ENCODE results near the gene PCNX1. TPM values are rescaled to one million over a fixed set of nuclear protein-coding genes. Genes with fewer than 3 reads are reported as not detected.
"Not testable (repeated sequence)": the region's sequence is repeated elsewhere in the genome, so short reads cannot be mapped to it uniquely, and the experiment has no call there.

PCNX1 gene
- polyA plus RNA-seq, 3 donors from 2014 or later, result 4.6 to 17.2 (median 4.6) TPM

GRCh38 chr14:71031000-71031399, 123.7 kb downstream of the PCNX1 start:
- peaks cover 14 to 51% (median 28%) of the 10 kb centered on the region in 3 donors for H3K36me3 Mint-ChIP-seq
- H3K27me3 Mint-ChIP-seq (ENCODE audit: low read depth in 3 of 3), result peaks cover 0 to 3% (median 2%) of the 10 kb centered on the region in 3 donors
- DNase-seq, result no peak
- H3K9me3 Mint-ChIP-seq, result no peaks in the 10 kb centered on the region
- no peak overlapping the region for H3K27ac Mint-ChIP-seq
- H3K4me3 Mint-ChIP-seq, result no peak overlapping the region
- peaks cover 0 to 2% of the 10 kb centered on the region in 2 donors for H3K4me1 Mint-ChIP-seq

- no peak overlapping the region for H3K27ac Mint-ChIP-seq
- peaks cover 1 to 4% (median 3%) of the 10 kb centered on the region in 3 donors for H3K27me3 Mint-ChIP-seq (ENCODE audit: low read depth in 3 of 3)
- peaks cover 0 to 2% of the 10 kb centered on the region in 2 donors for H3K4me1 Mint-ChIP-seq
- H3K36me3 Mint-ChIP-seq, result peaks cover 35 to 61% (median 44%) of the 10 kb centered on the region in 3 donors
- H3K9me3 Mint-ChIP-seq, result peaks cover 4 to 23% (median 8%) of the 10 kb centered on the region in 6 donors
- no peak for DNase-seq
- no peak overlapping the region for H3K4me3 Mint-ChIP-seq
These were observed 129.2 kb downstream of the PCNX1 start for GRCh38 chr14:71036433-71036832.

- H3K27ac Mint-ChIP-seq, result peak overlapping the region in 4 of 6 donors; percentile 22 to 76 (median 36)
- H3K36me3 Mint-ChIP-seq, result peaks cover 19 to 46% (median 23%) of the 10 kb centered on the region in 3 donors
- H3K9me3 Mint-ChIP-seq, result peaks cover 0 to 10% (median 8%) of the 10 kb centered on the region in 6 donors
- H3K4me1 Mint-ChIP-seq, result peaks cover 7 to 24% of the 10 kb centered on the region in 2 donors
- no peak for DNase-seq
- H3K4me3 Mint-ChIP-seq, result no peak overlapping the region
- H3K27me3 Mint-ChIP-seq (ENCODE audit: low read depth in 3 of 3), result peaks cover 2% of the 10 kb centered on the region in 3 donors
These were observed 141.1 kb downstream of the PCNX1 start for GRCh38 chr14:71048393-71048792.

GRCh38 chr14:71049435-71050133, 142.3 kb downstream of the PCNX1 start:
- no peak for DNase-seq
- Mint-ChIP-seq H3K36me3 (peaks cover 10 to 39% (median 14%) of the 10 kb centered on the region in 3 donors), H3K4me3 (no peak overlapping the region)

GRCh38 chr14:71050227-71050823, 143.1 kb downstream of the PCNX1 start:
- Mint-ChIP-seq H3K27me3 (ENCODE audit: low read depth in 3 of 3) (peaks cover 0 to 2% (median 0%) of the 10 kb centered on the region in 3 donors), H3K4me1 (peaks cover 0 to 7% of the 10 kb centered on the region in 2 donors), H3K36me3 (peaks cover 6 to 32% (median 10%) of the 10 kb centered on the region in 3 donors), H3K27ac (no peak overlapping the region), H3K4me3 (no peak overlapping the region), H3K9me3 (no peaks in the 10 kb centered on the region)
- DNase-seq, result peak in 2 of 3 donors; percentile 1 to 4

More at GRCh38 chr14:71049435-71050133, 142.3 kb downstream of the PCNX1 start:
- peaks cover 0 to 2% (median 0%) of the 10 kb centered on the region in 3 donors for H3K27me3 Mint-ChIP-seq (ENCODE audit: low read depth in 3 of 3)
- no peaks in the 10 kb centered on the region for H3K9me3 Mint-ChIP-seq
- H3K27ac Mint-ChIP-seq, result no peak overlapping the region
- peaks cover 1 to 12% of the 10 kb centered on the region in 2 donors for H3K4me1 Mint-ChIP-seq

GRCh38 chr14:71054706-71055105, 147.4 kb downstream of the PCNX1 start:
- DNase-seq, result no peak
- Mint-ChIP-seq H3K27ac (no peak overlapping the region), H3K4me3 (no peak overlapping the region), H3K4me1 (no peaks in the 10 kb centered on the region), H3K9me3 (no peaks in the 10 kb centered on the region), H3K27me3 (ENCODE audit: low read depth in 3 of 3) (peaks cover 0 to 2% (median 0%) of the 10 kb centered on the region in 3 donors), H3K36me3 (peaks cover 10 to 34% (median 12%) of the 10 kb centered on the region in 3 donors)

GRCh38 chr14:71056168-71056567, 148.9 kb downstream of the PCNX1 start:
- H3K4me3 Mint-ChIP-seq, result no peak overlapping the region
- H3K27me3 Mint-ChIP-seq (ENCODE audit: low read depth in 3 of 3), result peaks cover 0 to 2% (median 0%) of the 10 kb centered on the region in 3 donors
- no peak for DNase-seq
- no peaks in the 10 kb centered on the region for H3K9me3 Mint-ChIP-seq
- H3K36me3 Mint-ChIP-seq, result peaks cover 10 to 47% (median 12%) of the 10 kb centered on the region in 3 donors
- H3K27ac Mint-ChIP-seq, result no peak overlapping the region
- H3K4me1 Mint-ChIP-seq, result no peaks in the 10 kb centered on the region

- Mint-ChIP-seq H3K4me1 (no peaks in the 10 kb centered on the region), H3K4me3 (no peak overlapping the region), H3K27ac (peak overlapping the region; percentile 2 to 41 (median 27)), H3K27me3 (ENCODE audit: low read depth in 3 of 3) (peaks cover 2 to 7% (median 2%) of the 10 kb centered on the region in 3 donors), H3K36me3 (peaks cover 20 to 67% (median 22%) of the 10 kb centered on the region in 3 donors), H3K9me3 (peaks cover 0 to 2% (median under 1%) of the 10 kb centered on the region in 6 donors)
- no peak for DNase-seq
These were observed 153.0 kb downstream of the PCNX1 start for GRCh38 chr14:71060274-71060673.

- peaks cover 27 to 71% (median 27%) of the 10 kb centered on the region in 3 donors for H3K36me3 Mint-ChIP-seq
These were observed 153.7 kb downstream of the PCNX1 start for GRCh38 chr14:71060825-71061455.

GRCh38 chr14:71061458-71061857, 154.2 kb downstream of the PCNX1 start:
- Mint-ChIP-seq H3K27ac (peak overlapping the region in 5 of 6 donors; percentile 0 to 81 (median 33)), H3K9me3 (peaks cover 0 to 6% (median 2%) of the 10 kb centered on the region in 6 donors), H3K27me3 (ENCODE audit: low read depth in 3 of 3) (peaks cover 2 to 10% (median 2%) of the 10 kb centered on the region in 3 donors), H3K36me3 (peaks cover 32 to 76% (median 33%) of the 10 kb centered on the region in 3 donors), H3K4me1 (peaks cover 6% of the 10 kb centered on the region in 2 donors), H3K4me3 (no peak overlapping the region)
- no peak for DNase-seq

More at GRCh38 chr14:71060825-71061455, 153.7 kb downstream of the PCNX1 start:
- Mint-ChIP-seq H3K4me1 (peaks cover under 1% of the 10 kb centered on the region in 2 donors), H3K4me3 (no peak overlapping the region), H3K27me3 (ENCODE audit: low read depth in 3 of 3) (peaks cover 2 to 8% (median 2%) of the 10 kb centered on the region in 3 donors), H3K27ac (peak overlapping the region in 3 of 6 donors; percentile 16 to 30 (median 29)), H3K9me3 (peaks cover 0 to 6% (median 2%) of the 10 kb centered on the region in 6 donors)
- no peak for DNase-seq

GRCh38 chr14:71062581-71063303, 155.5 kb downstream of the PCNX1 start:
- H3K27me3 Mint-ChIP-seq (ENCODE audit: low read depth in 3 of 3), result peaks cover 2 to 10% (median 2%) of the 10 kb centered on the region in 3 donors
- peaks cover 30 to 79% (median 39%) of the 10 kb centered on the region in 3 donors for H3K36me3 Mint-ChIP-seq
- peaks cover 15 to 16% of the 10 kb centered on the region in 2 donors for H3K4me1 Mint-ChIP-seq
- no peak for DNase-seq
- no peak overlapping the region for H3K4me3 Mint-ChIP-seq
- peaks cover 0 to 6% (median 2%) of the 10 kb centered on the region in 6 donors for H3K9me3 Mint-ChIP-seq
- H3K27ac Mint-ChIP-seq, result no peak overlapping the region

GRCh38 chr14:71063351-71063750, 156.1 kb downstream of the PCNX1 start:
- peaks cover 28 to 73% (median 37%) of the 10 kb centered on the region in 3 donors for H3K36me3 Mint-ChIP-seq

GRCh38 chr14:71064747-71065146, 157.5 kb downstream of the PCNX1 start:
- peaks cover 31 to 65% (median 33%) of the 10 kb centered on the region in 3 donors for H3K36me3 Mint-ChIP-seq
- H3K9me3 Mint-ChIP-seq; DNase-seq; H3K27me3 Mint-ChIP-seq (ENCODE audit: low read depth in 3 of 3); H3K4me3 Mint-ChIP-seq; H3K27ac Mint-ChIP-seq: not testable (repeated sequence)
- peaks cover 16 to 20% of the 10 kb centered on the region in 2 donors for H3K4me1 Mint-ChIP-seq

More at GRCh38 chr14:71063351-71063750, 156.1 kb downstream of the PCNX1 start:
- peaks cover 2 to 10% (median 2%) of the 10 kb centered on the region in 3 donors for H3K27me3 Mint-ChIP-seq (ENCODE audit: low read depth in 3 of 3)
- no peak overlapping the region for H3K4me3 Mint-ChIP-seq
- no peak overlapping the region for H3K27ac Mint-ChIP-seq
- no peak for DNase-seq
- H3K4me1 Mint-ChIP-seq, result peaks cover 15 to 18% of the 10 kb centered on the region in 2 donors
- H3K9me3 Mint-ChIP-seq, result peaks cover 0 to 6% (median 2%) of the 10 kb centered on the region in 6 donors
